Effector memory CD4-positive, alpha-beta T cell (primary cell): ENCODE results near the gene RGS4.

ENCODE experiments used
- DNase-seq, 3 donors: peaks; one replicate each; pipeline ENCODE4 v3.0.0-alpha.2; 2020
- H3K27ac ChIP-seq: 2 replicates; pipeline ENCODE4 v1.7.0; 2013; ENCODE audit warnings: mild to moderate bottlenecking, low read length, moderate library complexity; ENCODE audit not compliant: insufficient read depth, poor library complexity, severe bottlenecking
- H3K27me3 ChIP-seq: replicated peaks from 2 replicates; pipeline ENCODE4 v1.7.0; 2013; ENCODE audit warnings: mild to moderate bottlenecking, low read length; ENCODE audit not compliant: insufficient read depth, control insufficient read depth, poor library complexity, severe bottlenecking
- H3K36me3 ChIP-seq: 2 replicates; pipeline ENCODE4 v1.7.0; 2013; ENCODE audit warnings: mild to moderate bottlenecking, low read length, moderate library complexity; ENCODE audit not compliant: control insufficient read depth, insufficient read depth
- H3K4me1 ChIP-seq: 2 replicates; pipeline ENCODE4 v1.7.0; 2013; ENCODE audit warnings: low read length, mild to moderate bottlenecking; ENCODE audit not compliant: control insufficient read depth, insufficient read depth, poor library complexity, severe bottlenecking
- H3K4me3 ChIP-seq: 2 replicates; pipeline ENCODE4 v1.7.0; 2013; ENCODE audit warnings: low read length, low read depth, mild to moderate bottlenecking; ENCODE audit not compliant: insufficient read depth, poor library complexity, severe bottlenecking
- H3K9me3 ChIP-seq: 2 replicates; pipeline ENCODE4 v1.7.0; 2013; ENCODE audit warnings: mild to moderate bottlenecking, low read length, moderate library complexity; ENCODE audit not compliant: control insufficient read depth

The RGS4 gene

DNA sequence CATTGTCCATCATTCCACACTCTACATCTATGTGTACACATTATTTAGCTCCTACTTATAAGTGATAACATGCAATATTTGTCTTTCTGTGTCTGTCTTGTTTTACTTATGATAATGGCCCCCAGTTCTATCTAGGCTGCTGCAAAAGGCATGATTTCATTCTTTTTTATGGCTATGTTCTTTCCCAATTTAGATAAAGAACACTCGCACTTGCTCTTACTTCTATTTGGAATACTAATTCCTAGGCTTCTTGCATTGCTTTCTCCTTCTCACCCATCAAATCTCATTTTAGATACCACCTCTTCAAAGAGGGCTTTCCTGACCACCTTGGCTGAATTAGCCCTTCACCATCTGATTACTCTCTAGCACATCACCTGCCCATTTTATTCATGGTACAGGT is 3.0 kb upstream of the RGS4 start:
- no peak overlapping the region for H3K27ac ChIP-seq
- no peaks in the 10 kb centered on the region for H3K4me1 ChIP-seq
- H3K36me3 ChIP-seq, result no peaks in the 10 kb centered on the region
- H3K4me3 ChIP-seq, result no peak overlapping the region
- no peaks in the 10 kb centered on the region for H3K27me3 ChIP-seq
- DNase-seq, result no peak
- no peaks in the 10 kb centered on the region for H3K9me3 ChIP-seq

DNA sequence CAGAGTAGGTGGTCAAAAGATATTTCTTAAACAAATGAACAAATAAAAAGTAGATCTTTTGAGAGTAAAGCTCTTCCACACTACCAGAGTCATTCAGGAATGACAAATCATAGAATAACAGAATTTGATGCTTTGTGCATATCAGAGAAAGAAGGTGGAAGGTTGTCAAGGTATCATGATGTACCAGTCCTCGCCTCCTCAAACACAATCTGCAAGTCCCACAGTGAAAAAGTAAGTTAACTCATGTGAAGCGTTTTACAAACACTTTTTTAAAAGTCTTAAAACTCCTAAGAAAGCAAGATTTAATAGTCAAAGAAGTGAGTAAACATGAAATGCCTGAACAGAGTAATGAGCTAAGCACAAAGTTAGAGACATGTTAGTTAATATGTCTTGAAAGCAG is 2.5 kb upstream of the RGS4 start:
- Histone ChIP-seq H3K27me3 (no peaks in the 10 kb centered on the region), H3K9me3 (no peaks in the 10 kb centered on the region), H3K4me1 (no peaks in the 10 kb centered on the region), H3K4me3 (no peak overlapping the region), H3K36me3 (no peaks in the 10 kb centered on the region), H3K27ac (no peak overlapping the region)
- no peak for DNase-seq

DNA sequence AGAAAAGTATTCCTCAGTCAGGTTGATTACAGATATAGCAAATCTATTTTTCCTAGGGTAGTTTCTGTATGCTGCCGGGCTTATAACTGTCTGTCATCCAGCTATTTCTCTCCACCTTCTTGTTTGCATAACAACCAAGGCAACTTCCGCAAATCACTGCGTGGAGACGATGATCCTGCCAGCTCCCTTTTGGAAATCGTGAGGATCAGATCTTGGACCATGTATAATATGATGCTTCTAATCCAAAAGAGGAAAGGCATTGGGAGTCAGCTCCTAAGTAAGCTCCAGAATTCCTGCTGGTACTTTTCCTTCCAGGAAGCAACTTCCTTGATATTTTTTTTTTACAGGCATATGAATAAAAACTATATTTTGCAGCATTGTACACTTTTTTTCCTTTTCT is 445 bp upstream of the RGS4 start:
- H3K9me3 ChIP-seq, result no peaks in the 10 kb centered on the region
- no peak for DNase-seq
- H3K36me3 ChIP-seq, result no peaks in the 10 kb centered on the region
- H3K4me1 ChIP-seq, result no peaks in the 10 kb centered on the region
- no peak overlapping the region for H3K27ac ChIP-seq
- no peak overlapping the region for H3K4me3 ChIP-seq
- no peaks in the 10 kb centered on the region for H3K27me3 ChIP-seq

DNA sequence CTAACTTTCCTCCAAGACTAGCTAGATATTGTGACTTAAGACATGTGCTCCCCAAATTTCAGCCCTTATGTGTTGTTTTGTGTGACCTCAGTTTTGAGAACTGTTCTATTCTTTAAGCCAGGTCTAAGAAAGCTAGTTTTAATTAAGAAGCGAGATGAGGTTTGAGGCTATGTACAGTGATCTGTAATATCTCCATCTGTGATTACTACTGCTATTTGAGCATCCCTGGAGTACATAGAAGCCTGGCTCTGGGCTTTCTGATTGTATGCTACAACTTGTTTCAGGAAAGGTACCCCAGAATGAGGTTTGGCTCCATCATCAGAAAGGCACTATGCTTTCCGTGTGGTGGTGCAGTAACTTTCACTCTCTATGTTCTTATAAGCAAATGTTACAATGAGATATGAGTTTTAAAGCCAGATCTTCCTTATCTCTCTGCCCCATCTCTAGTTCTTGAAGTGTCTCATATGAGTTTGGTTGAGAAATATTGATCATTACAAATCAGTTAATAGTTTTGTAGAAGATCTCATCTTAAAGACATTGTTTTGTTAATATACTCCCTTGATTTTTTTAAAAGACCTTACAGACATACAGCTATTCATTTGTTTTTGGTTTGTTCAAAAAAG is 605 bp downstream of the RGS4 start:
- H3K36me3 ChIP-seq, result no peaks in the 10 kb centered on the region
- no peak overlapping the region for H3K27ac ChIP-seq
- H3K4me3 ChIP-seq, result no peak overlapping the region

DNA sequence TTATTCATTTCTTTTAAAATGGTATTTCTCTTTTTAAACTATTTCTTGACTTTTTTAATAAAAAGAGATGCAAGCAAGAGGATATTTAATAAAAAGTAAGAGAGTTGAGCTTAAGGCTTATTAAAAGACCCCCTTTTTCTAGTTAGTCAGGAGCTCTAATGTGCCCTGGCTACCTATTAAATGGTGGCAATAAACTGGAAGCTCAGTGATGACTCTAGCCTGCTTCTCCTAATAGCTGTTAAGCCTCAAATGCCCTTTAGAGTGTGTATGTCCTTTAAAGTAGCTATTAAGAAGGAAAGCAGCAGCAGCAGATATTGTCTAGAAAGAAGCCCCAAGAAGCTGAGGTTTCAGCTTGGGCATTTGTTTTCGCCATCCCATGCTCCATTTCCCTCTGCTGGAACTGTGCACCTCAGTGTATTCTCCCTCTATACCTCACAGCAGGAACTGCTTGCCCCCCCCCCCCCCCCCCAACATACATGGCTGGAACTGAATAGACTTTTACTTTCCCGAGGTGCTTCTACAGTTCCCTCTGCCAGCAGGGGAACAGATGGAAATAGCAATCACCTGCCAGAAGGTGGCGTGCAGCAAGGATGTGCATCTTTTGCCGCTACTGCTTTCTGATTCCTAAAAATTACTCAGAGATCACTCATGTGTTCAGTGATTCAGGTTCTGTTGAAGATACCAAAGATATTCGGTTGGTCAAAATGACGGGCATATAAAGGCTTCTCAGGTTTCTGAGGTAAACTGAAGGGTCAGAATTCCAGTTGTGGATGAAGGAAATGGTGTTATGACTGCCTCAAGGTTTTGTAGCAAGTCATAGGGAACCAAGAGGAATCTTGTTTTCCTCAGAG is 2.5 kb downstream of the RGS4 start:
- Histone ChIP-seq H3K27ac (no peak overlapping the region), H3K4me3 (no peak overlapping the region)

More for the DNA sequence above, 605 bp downstream of the RGS4 start:
- DNase-seq, result no peak
- Histone ChIP-seq H3K27me3 (no peaks in the 10 kb centered on the region), H3K4me1 (no peaks in the 10 kb centered on the region), H3K9me3 (no peaks in the 10 kb centered on the region)

DNA sequence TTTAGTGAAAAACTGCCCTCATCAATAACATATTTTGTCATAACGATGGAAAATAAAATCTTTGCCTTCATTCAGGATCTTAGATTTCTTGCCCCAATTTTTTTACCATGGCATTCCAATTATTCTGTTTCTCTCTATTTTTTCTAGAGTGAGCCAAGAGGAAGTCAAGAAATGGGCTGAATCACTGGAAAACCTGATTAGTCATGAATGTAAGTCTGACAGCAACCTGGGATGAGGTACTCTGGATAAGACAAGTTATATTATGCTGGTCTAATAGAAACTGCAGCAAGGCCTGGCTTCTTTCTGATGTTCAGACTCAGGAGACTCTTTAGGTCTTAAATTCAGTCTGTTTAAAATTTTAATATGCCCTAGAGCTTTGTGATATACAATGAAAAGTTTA is 3.5 kb downstream of the RGS4 start:
- Histone ChIP-seq H3K27me3 (no peaks in the 10 kb centered on the region), H3K27ac (no peak overlapping the region), H3K4me3 (no peak overlapping the region), H3K9me3 (no peaks in the 10 kb centered on the region), H3K4me1 (no peaks in the 10 kb centered on the region), H3K36me3 (no peaks in the 10 kb centered on the region)
- DNase-seq, result no peak

More for the DNA sequence above, 2.5 kb downstream of the RGS4 start:
- Histone ChIP-seq H3K27me3 (no peaks in the 10 kb centered on the region), H3K9me3 (no peaks in the 10 kb centered on the region), H3K4me1 (no peaks in the 10 kb centered on the region), H3K36me3 (no peaks in the 10 kb centered on the region)
- DNase-seq, result no peak

DNA sequence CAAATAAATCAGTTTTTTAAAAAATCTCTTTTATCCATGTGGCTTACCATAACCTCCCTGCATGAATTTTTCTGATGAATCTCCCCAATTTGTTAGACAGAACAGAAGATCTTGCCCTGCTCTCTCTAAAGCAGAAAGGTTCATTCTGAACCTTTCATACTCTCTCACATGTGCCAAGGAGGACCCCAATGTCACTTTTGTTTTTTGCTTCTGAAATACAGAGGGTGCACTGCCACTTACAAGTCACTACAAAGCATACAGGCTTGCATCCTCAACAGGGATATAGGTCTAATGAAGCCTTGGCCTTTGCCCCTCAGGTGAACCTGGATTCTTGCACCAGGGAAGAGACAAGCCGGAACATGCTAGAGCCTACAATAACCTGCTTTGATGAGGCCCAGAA is 4.8 kb downstream of the RGS4 start:
- H3K27me3 ChIP-seq, result no peaks in the 10 kb centered on the region
- H3K4me3 ChIP-seq, result no peak overlapping the region
- no peaks in the 10 kb centered on the region for H3K9me3 ChIP-seq
- H3K27ac ChIP-seq, result no peak overlapping the region
- DNase-seq, result no peak
- no peaks in the 10 kb centered on the region for H3K4me1 ChIP-seq
- H3K36me3 ChIP-seq, result no peaks in the 10 kb centered on the region

DNA sequence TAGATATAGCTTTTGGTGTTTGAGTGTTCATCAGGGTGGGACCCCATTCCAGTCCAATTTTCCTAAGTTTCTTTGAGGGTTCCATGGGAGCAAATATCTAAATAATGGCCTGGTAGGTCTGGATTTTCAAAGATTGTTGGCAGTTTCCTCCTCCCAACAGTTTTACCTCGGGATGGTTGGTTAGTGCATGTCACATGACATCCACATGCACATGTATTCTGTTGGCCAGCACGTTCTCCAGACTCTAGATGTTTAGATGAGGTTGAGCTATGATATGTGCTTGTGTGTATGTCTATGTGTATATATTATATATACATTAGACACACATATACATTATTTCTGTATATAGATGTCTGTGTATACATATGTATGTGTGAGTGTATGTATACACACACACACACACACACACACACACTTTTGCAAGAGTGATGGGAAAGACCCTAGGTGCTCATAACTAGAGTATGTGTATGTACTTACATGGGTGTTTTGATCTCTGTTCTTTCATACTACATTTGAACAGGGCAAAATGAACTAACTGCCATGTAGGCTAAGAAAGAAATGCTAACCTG is 5.6 kb downstream of the RGS4 start:
- no peak overlapping the region for H3K4me3 ChIP-seq
- no peak overlapping the region for H3K27ac ChIP-seq
- no peaks in the 10 kb centered on the region for H3K36me3 ChIP-seq

DNA sequence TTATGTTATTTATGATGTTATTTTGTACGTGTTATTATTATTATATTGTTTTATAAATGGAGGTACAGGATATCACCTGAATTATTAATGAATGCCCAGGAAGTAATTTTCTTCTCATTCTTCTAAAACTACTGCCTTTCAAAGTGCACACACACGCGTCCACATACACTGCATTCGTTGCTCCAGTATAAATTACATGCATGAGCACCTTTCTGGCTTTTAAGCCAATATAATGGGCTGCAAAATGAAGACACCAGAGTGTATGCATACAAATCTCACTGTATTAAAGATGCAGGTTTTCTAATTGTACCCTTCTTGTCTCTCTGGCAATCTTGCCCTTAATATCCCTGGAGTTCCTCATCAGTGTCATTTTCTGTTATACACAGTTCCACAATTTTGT is 6.9 kb downstream of the RGS4 start:
- H3K4me3 ChIP-seq, result no peak overlapping the region
- no peak for DNase-seq
- no peaks in the 10 kb centered on the region for H3K9me3 ChIP-seq
- H3K27me3 ChIP-seq, result no peaks in the 10 kb centered on the region
- no peaks in the 10 kb centered on the region for H3K4me1 ChIP-seq
- no peaks in the 10 kb centered on the region for H3K36me3 ChIP-seq
- H3K27ac ChIP-seq, result no peak overlapping the region

More for the DNA sequence above, 5.6 kb downstream of the RGS4 start:
- no peaks in the 10 kb centered on the region for H3K9me3 ChIP-seq
- H3K4me1 ChIP-seq, result no peaks in the 10 kb centered on the region
- no peak for DNase-seq
- no peaks in the 10 kb centered on the region for H3K27me3 ChIP-seq

DNA sequence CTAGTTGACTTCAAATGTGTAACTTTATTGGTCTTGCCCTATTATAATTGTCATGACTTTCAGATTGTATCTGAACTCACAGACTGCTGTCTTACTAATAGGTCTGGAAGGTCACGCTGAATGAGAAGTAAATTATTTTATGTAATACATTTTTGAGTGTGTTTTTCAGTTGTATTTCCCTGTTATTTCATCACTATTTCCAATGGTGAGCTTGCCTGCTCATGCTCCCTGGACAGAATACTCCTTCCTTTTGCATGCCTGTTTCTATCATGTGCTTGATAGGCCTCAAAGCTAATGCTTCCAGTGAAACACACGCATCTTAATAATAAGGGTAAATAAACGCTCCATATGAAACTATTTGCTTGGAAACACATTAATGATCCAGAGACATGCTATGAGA is 7.3 kb downstream of the RGS4 start:
- H3K27ac ChIP-seq, result no peak overlapping the region
- H3K9me3 ChIP-seq, result no peaks in the 10 kb centered on the region
- H3K4me1 ChIP-seq, result no peaks in the 10 kb centered on the region
- no peak for DNase-seq
- H3K4me3 ChIP-seq, result no peak overlapping the region
- H3K36me3 ChIP-seq, result no peaks in the 10 kb centered on the region
- no peaks in the 10 kb centered on the region for H3K27me3 ChIP-seq
